Inflammatory macrophage (primary cell): ENCODE data around the gene LPO.
A peak's percentile ranks its signal among the peaks of the same experiment; 100 is the strongest.

Experiments
- DNase-seq, 2 donors: peaks; one replicate each; pipeline ENCODE4 v3.0.0-alpha.2; 2020 to 2022

Gene LPO

GRCh38 chr17:58229881-58230280, 8.5 kb upstream of the LPO start:
- DNase-seq, result no peak

GRCh38 chr17:58231641-58232040, 6.7 kb upstream of the LPO start:
- DNase-seq, result peak; percentile 30 to 60

DNA sequence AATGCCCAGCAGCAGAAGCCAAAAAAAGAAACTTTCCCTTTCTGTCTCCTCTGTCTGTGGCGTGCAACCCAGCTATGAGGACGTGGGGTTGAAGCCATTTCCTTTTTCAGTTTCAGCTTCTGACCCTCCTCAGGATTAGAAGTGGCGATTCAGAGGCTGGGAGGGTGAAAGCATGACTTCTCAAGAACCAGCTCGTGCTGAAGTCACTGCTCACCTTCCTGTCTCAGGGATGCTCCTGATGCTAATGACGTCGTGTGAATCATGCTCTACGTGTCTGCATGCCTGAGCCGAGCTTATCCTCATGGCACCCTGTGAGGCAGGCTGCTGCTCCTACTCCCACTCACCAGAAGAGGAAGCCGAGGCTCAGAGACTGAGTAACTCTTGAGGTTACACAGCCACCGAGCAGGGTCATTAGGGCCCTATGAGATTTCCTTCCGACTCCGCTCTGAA, 5.7 kb upstream of the LPO start:
- DNase-seq, result peak; percentile 95 to 97

DNA sequence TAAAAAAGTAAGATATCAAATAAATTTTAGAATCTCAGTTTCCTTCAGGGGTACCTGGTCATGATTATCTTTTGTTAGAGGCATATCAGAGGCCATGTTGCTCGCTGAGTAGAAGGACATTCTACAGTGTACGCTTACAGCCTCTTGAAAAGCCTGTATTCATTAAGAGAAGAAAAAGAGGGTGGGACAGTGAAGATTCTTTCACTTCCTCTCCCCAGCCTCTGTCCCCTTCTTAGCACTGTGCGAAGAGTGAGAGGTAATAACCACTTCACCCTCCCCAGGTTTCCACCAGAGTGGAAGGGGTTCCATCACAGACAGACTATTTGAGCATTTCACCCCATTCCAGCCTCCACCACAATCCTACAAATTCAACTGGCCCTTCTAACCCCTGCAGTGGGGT, 4.8 kb upstream of the LPO start:
- peak; percentile 40 to 60 for DNase-seq

GRCh38 chr17:58234512-58234911, 3.9 kb upstream of the LPO start:
- DNase-seq, result no peak

GRCh38 chr17:58235821-58236220, 2.6 kb upstream of the LPO start:
- no peak for DNase-seq

GRCh38 chr17:58236394-58236793, 2.0 kb upstream of the LPO start:
- DNase-seq, result no peak

DNA sequence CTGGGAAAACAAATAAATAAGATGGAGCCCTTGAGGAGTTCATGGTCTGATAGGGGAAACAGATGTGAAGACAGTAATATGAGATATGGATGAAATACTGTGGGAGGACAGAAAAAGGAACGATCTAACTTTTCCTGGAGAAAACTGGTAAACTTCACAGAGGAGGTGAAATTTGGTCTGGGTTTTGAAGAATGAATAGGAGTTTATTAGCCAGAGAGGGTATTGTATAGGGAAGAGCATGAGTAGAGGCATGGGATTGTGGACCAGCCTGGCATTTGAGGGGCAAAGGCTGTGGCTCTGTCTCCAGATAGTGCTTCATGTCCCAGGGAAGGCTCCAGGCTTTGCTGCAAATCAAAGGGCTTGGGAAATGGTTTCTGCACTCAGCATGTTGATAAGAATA, 1.6 kb downstream of the LPO start:
- no peak for DNase-seq

DNA sequence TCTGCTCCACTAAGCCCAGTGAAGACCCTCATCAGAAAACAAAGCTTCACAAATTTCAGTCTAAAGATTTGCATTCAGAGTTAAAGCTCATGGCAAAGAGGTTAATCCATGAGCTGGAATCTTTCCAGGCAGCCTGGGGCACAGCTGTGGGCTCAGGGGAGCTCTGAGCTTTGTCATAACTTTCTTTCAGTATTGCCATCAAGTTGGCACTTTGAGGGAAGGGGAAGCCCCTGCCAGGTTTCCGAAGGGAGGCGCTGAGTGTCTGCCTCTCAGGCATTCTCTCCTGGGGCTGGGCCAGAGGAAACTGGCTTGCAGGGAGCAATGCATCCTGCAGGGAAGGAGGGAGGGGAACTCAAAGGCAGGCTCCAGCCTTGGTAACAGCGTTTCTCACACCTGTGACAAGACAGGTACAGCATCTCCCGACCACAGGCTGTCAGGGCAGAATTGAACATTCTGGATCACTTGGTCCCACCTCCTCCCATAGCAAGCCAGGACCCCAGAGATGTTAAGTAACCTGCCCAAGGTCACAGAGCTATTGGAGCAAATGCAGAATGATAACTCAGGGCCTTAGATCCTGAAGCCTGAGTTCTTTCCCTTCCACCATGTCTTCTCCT, 3.9 kb downstream of the LPO start:
- DNase-seq, result no peak

DNA sequence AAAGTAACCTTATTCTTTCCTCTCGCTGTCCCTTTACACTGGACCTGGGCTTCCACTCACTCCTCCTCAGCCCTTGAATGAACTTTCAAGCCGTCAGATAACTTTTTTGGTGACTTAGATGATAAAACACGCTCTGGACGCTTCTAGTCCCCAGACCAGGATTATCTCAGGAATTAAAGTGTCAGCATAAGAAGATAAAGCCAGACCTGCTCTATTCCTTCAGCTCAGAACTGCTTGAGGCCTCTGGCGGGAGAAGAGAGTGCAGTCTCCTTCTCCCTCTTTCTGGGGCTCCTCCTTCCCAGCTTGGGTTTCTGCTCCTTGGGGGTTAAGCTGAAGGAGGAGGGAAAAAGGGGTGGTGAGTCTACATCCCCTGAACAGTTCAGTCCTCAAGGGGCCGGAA, 6.6 kb downstream of the LPO start:
- no peak for DNase-seq

GRCh38 chr17:58245428-58246103, 7.2 kb downstream of the LPO start:
- DNase-seq, result no peak

DNA sequence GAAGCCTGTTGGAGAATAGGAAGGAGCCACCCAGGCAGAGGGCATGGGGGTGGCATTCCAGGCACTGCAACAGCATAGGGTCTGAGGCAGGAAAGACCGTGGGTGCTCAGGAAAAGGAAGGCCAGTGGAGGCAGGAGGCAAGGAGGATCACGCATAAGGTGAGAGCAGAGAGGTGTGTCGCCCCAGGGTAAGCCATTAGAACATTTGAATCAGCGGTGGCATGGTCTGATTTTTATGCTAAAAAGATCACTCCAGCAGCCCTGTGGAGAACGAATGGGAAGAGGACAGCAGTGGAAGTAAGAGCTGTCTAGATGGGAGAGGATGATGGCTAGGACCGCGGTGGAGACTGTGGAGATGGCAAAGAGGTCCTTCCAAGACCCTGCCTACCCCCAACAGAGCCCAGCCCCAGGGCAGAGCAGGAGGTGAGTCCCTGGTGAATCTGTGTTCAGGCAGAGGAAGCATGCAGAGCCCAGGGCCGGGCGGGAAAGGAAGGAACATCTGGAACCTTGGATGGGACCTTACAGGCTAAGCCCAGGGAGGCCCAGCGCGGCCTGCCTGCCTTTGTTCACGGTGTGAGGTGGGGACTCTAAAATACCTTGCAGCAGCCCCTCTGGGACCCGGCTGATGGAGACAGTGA, 7.8 kb downstream of the LPO start:
- no peak for DNase-seq

GRCh38 chr17:58246781-58247180, 8.4 kb downstream of the LPO start:
- DNase-seq, result no peak

DNA sequence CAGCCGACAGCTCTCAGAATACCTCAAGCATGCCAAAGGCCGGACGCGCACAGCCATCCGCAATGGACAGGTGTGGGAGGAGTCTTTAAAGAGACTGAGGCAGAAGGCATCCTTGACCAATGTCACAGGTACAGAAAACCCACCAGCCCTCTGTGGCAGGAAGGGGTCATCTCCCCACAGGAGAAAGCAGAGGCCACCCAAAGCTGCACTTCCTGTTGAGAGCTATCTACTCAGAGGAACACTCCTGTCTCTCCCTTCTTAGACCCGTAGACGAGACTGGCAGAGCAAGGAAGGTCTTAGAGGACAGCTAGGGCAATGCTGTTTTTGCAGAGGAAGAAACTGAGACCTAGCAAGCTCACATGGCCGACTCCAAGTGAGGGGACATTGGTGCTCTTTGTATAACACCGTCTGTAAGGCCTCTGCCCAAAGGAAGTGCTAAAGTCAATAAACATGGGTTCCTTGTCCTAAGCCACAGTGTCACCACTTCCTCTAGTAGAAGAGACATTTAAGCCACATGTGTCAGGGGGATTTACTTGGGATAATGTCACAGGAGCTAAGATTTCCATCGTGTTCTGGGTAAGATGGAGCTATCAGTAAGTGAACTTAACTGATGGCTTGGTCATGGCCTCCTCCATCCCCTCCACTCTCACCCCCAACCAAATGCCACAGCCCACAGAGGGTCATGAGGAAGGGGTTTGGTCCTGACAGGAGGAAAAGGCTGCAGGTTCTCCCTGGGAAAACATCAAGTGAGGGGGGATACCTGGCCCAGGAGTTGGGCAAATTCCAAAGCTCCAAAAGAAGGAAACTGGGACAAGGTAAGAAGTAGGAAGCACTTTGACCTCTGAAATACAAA, 9.4 kb downstream of the LPO start:
- DNase-seq, result peak; percentile 14 to 32

- no peak for DNase-seq
Measured at GRCh38 chr17:58248955-58249269, 10.5 kb downstream of the LPO start.

GRCh38 chr17:58249270-58250133, 11.1 kb downstream of the LPO start:
- DNase-seq, result peak; percentile 57

- no peak for DNase-seq
Measured at GRCh38 chr17:58250344-58251011, 12.1 kb downstream of the LPO start.

DNA sequence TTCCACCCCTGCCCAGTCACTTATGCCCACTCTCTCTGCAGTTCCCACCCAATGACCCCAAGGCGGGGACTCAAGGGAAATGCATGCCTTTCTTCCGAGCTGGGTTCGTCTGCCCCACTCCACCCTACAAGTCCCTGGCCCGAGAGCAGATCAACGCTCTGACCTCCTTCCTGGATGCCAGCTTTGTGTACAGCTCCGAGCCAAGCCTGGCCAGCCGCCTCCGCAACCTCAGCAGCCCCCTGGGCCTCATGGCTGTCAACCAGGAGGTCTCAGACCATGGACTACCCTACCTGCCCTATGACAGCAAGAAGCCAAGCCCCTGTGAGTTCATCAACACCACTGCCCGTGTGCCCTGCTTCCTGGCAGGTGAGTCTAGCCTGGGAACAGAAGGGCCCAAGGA, 13.8 kb downstream of the LPO start:
- DNase-seq, result no peak

- DNase-seq, result no peak
Measured at GRCh38 chr17:58253082-58253481, 14.7 kb downstream of the LPO start.

GRCh38 chr17:58254803-58255202, 16.4 kb downstream of the LPO start:
- DNase-seq, result no peak

GRCh38 chr17:58262149-58262548, 23.8 kb downstream of the LPO start:
- DNase-seq, result no peak

- no peak for DNase-seq
Measured at GRCh38 chr17:58263773-58264172, 25.4 kb downstream of the LPO start.
